Peyer's patch (tissue), 4 donors: ENCODE results near the gene FBXO10. TPM values are rescaled to one million over a fixed set of nuclear protein-coding genes. Genes with fewer than 3 reads are reported as not detected.

Experiments
- DNase-seq, 3 donors: peaks; one replicate each; pipeline ENCODE4 v3.0.0-alpha.2; 2017 to 2019
- H3K27ac ChIP-seq, 4 donors: fragments of 200-600 bp; sonication (generic); one replicate each; pipeline ENCODE4 v1.5.1; 2016 to 2019
- H3K27me3 ChIP-seq, 2 donors: fragments of 200-600 bp; sonication (generic); one replicate each; pipeline ENCODE4 v1.5.1; 2019
- H3K36me3 ChIP-seq, 3 donors: fragments of 200-600 bp; sonication (generic); one replicate each; pipeline ENCODE4 v1.5.1; 2016 to 2019
- H3K4me1 ChIP-seq, 4 donors: fragments of 200-600 bp; sonication (generic); one replicate each; pipeline ENCODE4 v1.5.1; 2016 to 2019
- H3K4me3 ChIP-seq, 4 donors: fragments of 200-600 bp; sonication (generic); 1 replicate in 3 of 4; 2 replicates in 1 of 4; pipeline ENCODE4 v1.5.1; 2016 to 2019; ENCODE audit warnings: mild to moderate bottlenecking in 1 of 4
- H3K9me3 ChIP-seq, 4 donors: fragments of 200-600 bp; sonication (generic); one replicate each; pipeline ENCODE4 v1.5.1; 2016 to 2019; ENCODE audit warnings: mild to moderate bottlenecking in 1 of 4
- CTCF ChIP-seq, 6 experiments: fragments of 450-650 bp in 4 of 6; fragments of 200-600 bp in 2 of 6; sonication (generic) in 1 of 6; IDR thresholded peaks; one replicate each; pipeline ENCODE4 v1.5.1; 2017 to 2019; ENCODE audit warnings: antibody characterized with exemption in 6 of 6, mild to moderate bottlenecking in 3 of 6, moderate library complexity in 1 of 6
- POLR2A ChIP-seq, 2 donors: fragments of 450-650 bp; IDR thresholded peaks; one replicate each; pipeline ENCODE4 v1.5.1; 2017; ENCODE audit warnings: antibody characterized with exemption in 2 of 2, mild to moderate bottlenecking in 2 of 2, moderate library complexity in 2 of 2
- total RNA-seq, 4 donors: library from RNA; depleted of rRNA; stranded (reverse); fragments of >200 nt; gene quantifications; one replicate each; pipeline ENCODE4 v1.1.0, GENCODE V29; 2016

The FBXO10 gene
- total RNA-seq, 4 donors from 2014 or later: 1.6 to 12.4 (median 4.2) TPM

GRCh38 chr9:37464426-37465248, 111.5 kb downstream of the FBXO10 start:
- peak in 1 of 3 donors; percentile 87 for DNase-seq
- no peaks in the 10 kb centered on the region for H3K9me3 ChIP-seq
- H3K27ac ChIP-seq: peak overlapping the region; percentile 92 to 99 (median 98)
- H3K36me3 ChIP-seq: no peaks in the 10 kb centered on the region
- TF ChIP-seq CTCF (IDR thresholded peaks at IDR 0.05): no peak
- TF ChIP-seq POLR2A (IDR thresholded peaks at IDR 0.05): peak; percentile 10 to 19
- peaks cover 0 to 29% (median 0%) of the 10 kb centered on the region in 4 donors for H3K4me1 ChIP-seq
- H3K27me3 ChIP-seq: no peaks in the 10 kb centered on the region
- H3K4me3 ChIP-seq: peak overlapping the region; percentile 74 to 91 (median 82)

- Histone ChIP-seq H3K9me3 (no peaks in the 10 kb centered on the region), H3K4me1 (peaks cover 0 to 29% (median 0%) of the 10 kb centered on the region in 4 donors), H3K27ac (peak overlapping the region in 2 of 4 donors; percentile 97 to 99), H3K4me3 (peak overlapping the region; percentile 74 to 91 (median 82)), H3K36me3 (no peaks in the 10 kb centered on the region), H3K27me3 (no peaks in the 10 kb centered on the region)
- TF ChIP-seq CTCF (IDR thresholded peaks at IDR 0.05) (no peak), POLR2A (IDR thresholded peaks at IDR 0.05) (no peak)
- DNase-seq: no peak
Observed at GRCh38 chr9:37464006-37464405, 112.2 kb downstream of the FBXO10 start.

Other genes with a start within 250 kb of the FBXO10 start
- 100 to 1,000 TPM in 3 of 4 donors, 10 to 100 TPM in 1; 99.0 to 141 (median 114) TPM for gene GRHPR, start 153.7 kb downstream of the FBXO10 start, total RNA-seq
- 10 to 100 TPM in 3 of 4 donors, 1 to 10 TPM in 1; 9.1 to 15.1 (median 12.8) TPM for gene ZBTB5, start 110.9 kb downstream of the FBXO10 start, total RNA-seq
- gene POLR1E, start 90.4 kb downstream of the FBXO10 start, total RNA-seq: 10 to 100 TPM in 1 of 4 donors, 1 to 10 TPM in 3; 4.0 to 21.5 (median 8.1) TPM
- gene TOMM5, start 16.2 kb upstream of the FBXO10 start, total RNA-seq: 100 to 1,000 TPM in 2 of 4 donors, 10 to 100 TPM in 2; 26.9 to 116 (median 77.0) TPM
- gene FRMPD1, start 74.6 kb upstream of the FBXO10 start, total RNA-seq: under 1 TPM in 1 of 4 donors, not detected in 3; 0.40 TPM
- 10 to 100 TPM in 3 of 4 donors, 1 to 10 TPM in 1; 3.3 to 33.0 (median 16.1) TPM for gene TRMT10B, start 177.4 kb upstream of the FBXO10 start, total RNA-seq
- 10 to 100 TPM; 32.0 to 63.5 (median 44.7) TPM for gene EXOSC3, start 208.7 kb upstream of the FBXO10 start, total RNA-seq
- 10 to 100 TPM; 23.4 to 84.2 (median 32.8) TPM for gene DCAF10, start 224.4 kb upstream of the FBXO10 start, total RNA-seq